H1 (cell line): ENCODE measurements around the gene ASMTL. TPM values are rescaled to one million over a fixed set of nuclear protein-coding genes. Genes with fewer than 3 reads are reported as not detected.

Experiments
- CTCF ChIA-PET: fragments of 300-600 bp; sonication (Branson Sonifier 250); formaldehyde crosslinking; loops from one replicate; lab custom pipeline; 2021; ENCODE audit not compliant: partially characterized antibody; lab: Charles Lee
- POLR2A ChIA-PET: fragments of 300-600 bp; sonication (Branson Sonifier 250); formaldehyde crosslinking; loops from one replicate; lab custom pipeline; 2021; ENCODE audit warnings: inconsistent platforms; ENCODE audit not compliant: partially characterized antibody; lab: Charles Lee
- DNase-seq, 2 experiments: peaks; one replicate each; pipeline versions ENCODE4 v3.0.0 to v3.0.0-alpha.2; 2010 to 2022; ENCODE audit warnings: low spot score in 2 of 2, low read depth in 1 of 2, mixed read lengths in 1 of 2
- FAIRE-seq: peaks from 2 replicates; lab custom pipeline; 2011; peaks lifted over from hg19 to GRCh38; lab: Jason Lieb, UNC
- H2AFZ ChIP-seq: 2 replicates; pipeline ENCODE4 v1.8.1; 2012; ENCODE audit warnings: low read length, inconsistent platforms
- H2AK5ac ChIP-seq: 2 replicates; pipeline ENCODE4 v1.6.1; 2013; ENCODE audit warnings: low read depth, low read length
- H2BK120ac ChIP-seq: replicated peaks from 2 replicates; pipeline ENCODE3; 2013; ENCODE audit warnings: low read depth, low read length, inconsistent platforms
- H2BK12ac ChIP-seq: 2 replicates; pipeline ENCODE4 v1.6.1; 2013; ENCODE audit warnings: low read depth, low read length
- H2BK15ac ChIP-seq: 2 replicates; pipeline ENCODE4 v1.6.1; 2013; ENCODE audit warnings: low read length
- H2BK20ac ChIP-seq: 2 replicates; pipeline ENCODE4 v1.6.1; 2013; ENCODE audit warnings: low read length
- H2BK5ac ChIP-seq: 2 replicates; pipeline ENCODE4 v1.6.1; 2013; ENCODE audit warnings: low read depth, low read length
- H3K14ac ChIP-seq: 2 replicates; pipeline ENCODE4 v1.6.1; 2013; ENCODE audit warnings: inconsistent platforms; ENCODE audit not compliant: insufficient read length
- H3K18ac ChIP-seq: 2 replicates; pipeline ENCODE4 v1.6.1; 2013; ENCODE audit warnings: low read length; ENCODE audit errors: extremely low read depth
- H3K23ac ChIP-seq: 2 replicates; pipeline ENCODE4 v1.6.1; 2013; ENCODE audit warnings: inconsistent platforms; ENCODE audit not compliant: insufficient read length
- H3K23me2 ChIP-seq: 2 replicates; pipeline ENCODE4 v1.6.1; 2013; ENCODE audit warnings: low read depth, low read length
- H3K27ac ChIP-seq: 2 replicates; pipeline ENCODE4 v1.6.1; 2011; ENCODE audit warnings: low read depth, low read length, inconsistent platforms
- H3K27me3 ChIP-seq, 4 experiments: replicated peaks in 1 of 4; 1 replicate in 1 of 4; 2 replicates in 3 of 4; pipeline versions ENCODE4 v1.6.1 to v1.8.1; 2011 to 2013; ENCODE audit warnings: low read length in 3 of 4, mild to moderate bottlenecking in 3 of 4, inconsistent platforms in 2 of 4, mixed read lengths in 2 of 4, moderate library complexity in 1 of 4; ENCODE audit not compliant: control insufficient read depth in 3 of 4, insufficient read depth in 3 of 4; ENCODE audit errors: extremely low read depth in 1 of 4
- H3K36me3 ChIP-seq, 4 experiments: 2 replicates each; pipeline versions ENCODE4 v1.6.1 to v1.8.1; 2011 to 2013; ENCODE audit warnings: mild to moderate bottlenecking in 4 of 4, low read length in 3 of 4, moderate library complexity in 2 of 4, control low read depth in 1 of 4, inconsistent platforms in 1 of 4; ENCODE audit not compliant: insufficient read depth in 4 of 4, control insufficient read depth in 2 of 4
- H3K4ac ChIP-seq: replicated peaks from 2 replicates; pipeline ENCODE3; 2013; ENCODE audit warnings: low read length, low read depth, mixed read lengths, inconsistent platforms; ENCODE audit not compliant: insufficient read length
- H3K4me1 ChIP-seq, 4 experiments: replicated peaks in 1 of 4; 1 replicate in 1 of 4; 2 replicates in 3 of 4; pipeline versions ENCODE4 v1.6.1 to v1.8.1; 2011 to 2013; ENCODE audit warnings: low read length in 3 of 4, inconsistent platforms in 2 of 4, mixed read lengths in 1 of 4; ENCODE audit not compliant: insufficient read depth in 4 of 4, control insufficient read depth in 3 of 4
- H3K4me2 ChIP-seq, 2 experiments: 2 replicates each; pipeline versions ENCODE4 v1.6.1 to v1.8.1; 2011 to 2013; ENCODE audit warnings: low read depth in 2 of 2, low read length in 2 of 2, control low read depth in 1 of 2, inconsistent platforms in 1 of 2, mild to moderate bottlenecking in 1 of 2; ENCODE audit not compliant: insufficient read depth in 1 of 2
- H3K4me3 ChIP-seq, 4 experiments: fragments of 200-600, 300-600 bp in 1 of 4; sonication (generic), shearing (Covaris generic), sonication (Bioruptor Twin) in 1 of 4; 2 replicates each; pipeline versions ENCODE4 v1.5.1 to v1.8.1; 2011 to 2016; ENCODE audit warnings: low read length in 4 of 4, low read depth in 3 of 4, control low read depth in 2 of 4, inconsistent platforms in 2 of 4, mild to moderate bottlenecking in 2 of 4, mixed read lengths in 1 of 4, moderate library complexity in 1 of 4; ENCODE audit not compliant: insufficient read depth in 2 of 4; ENCODE audit errors: extremely low read depth in 1 of 4
- H3K56ac ChIP-seq: replicated peaks from 2 replicates; pipeline ENCODE3; 2013; ENCODE audit warnings: low read depth, mild to moderate bottlenecking, mixed read lengths, low read length, inconsistent platforms; ENCODE audit not compliant: insufficient read length
- H3K79me1 ChIP-seq: 2 replicates; pipeline ENCODE4 v1.6.1; 2013; ENCODE audit warnings: low read depth, low read length, control low read depth
- H3K79me2 ChIP-seq, 2 experiments: 2 replicates each; pipeline versions ENCODE4 v1.6.1 to v1.8.1; 2012 to 2013; ENCODE audit warnings: low read length in 2 of 2, mild to moderate bottlenecking in 2 of 2, inconsistent platforms in 1 of 2; ENCODE audit not compliant: insufficient read depth in 2 of 2, control insufficient read depth in 1 of 2
- H3K9ac ChIP-seq, 4 experiments: replicated peaks in 1 of 4; 1 replicate in 1 of 4; 2 replicates in 3 of 4; pipeline versions ENCODE4 v1.6.1 to v1.8.1; 2011 to 2013; ENCODE audit warnings: low read depth in 3 of 4, low read length in 3 of 4, control low read depth in 2 of 4, mild to moderate bottlenecking in 2 of 4, moderate library complexity in 2 of 4, inconsistent platforms in 1 of 4; ENCODE audit errors: extremely low read depth in 1 of 4
- H3K9me3 ChIP-seq, 2 experiments: 2 replicates each; pipeline versions ENCODE4 v1.6.1 to v1.8.1; 2012 to 2013; ENCODE audit warnings: mild to moderate bottlenecking in 2 of 2, moderate library complexity in 2 of 2, control low read depth in 1 of 2, inconsistent platforms in 1 of 2, low read depth in 1 of 2, low read length in 1 of 2, mixed read lengths in 1 of 2; ENCODE audit not compliant: insufficient read depth in 2 of 2
- H4K20me1 ChIP-seq, 2 experiments: replicated peaks in 1 of 2; 2 replicates each; pipeline versions ENCODE3 to v1.8.1; 2011 to 2013; ENCODE audit warnings: inconsistent platforms in 2 of 2, low read length in 2 of 2, mild to moderate bottlenecking in 1 of 2; ENCODE audit not compliant: insufficient read depth in 2 of 2, control insufficient read depth in 1 of 2
- H4K5ac ChIP-seq: 2 replicates; pipeline ENCODE4 v1.6.1; 2013; ENCODE audit warnings: low read length, low read depth, mixed read lengths, inconsistent platforms; ENCODE audit not compliant: insufficient read length
- H4K8ac ChIP-seq: 2 replicates; pipeline ENCODE4 v1.8.0; 2013; ENCODE audit warnings: mild to moderate bottlenecking, moderate library complexity, low read length, inconsistent platforms; ENCODE audit not compliant: insufficient read depth; ENCODE audit errors: extremely low read depth
- H4K91ac ChIP-seq: replicated peaks from 2 replicates; pipeline ENCODE3; 2013; ENCODE audit warnings: low read length, mixed read lengths, inconsistent platforms; ENCODE audit not compliant: insufficient read length
- POLR2A ChIP-seq, 2 experiments: IDR thresholded peaks; 1 replicate in 1 of 2; 2 replicates in 1 of 2; pipeline ENCODE4 v1.6.1; 2011; ENCODE audit warnings: low read depth in 2 of 2, low read length in 2 of 2, mild to moderate bottlenecking in 2 of 2; ENCODE audit errors: control extremely low read depth in 1 of 2
- SP2 ChIP-seq: IDR thresholded peaks from 2 replicates; pipeline ENCODE4 v1.6.1; 2012; ENCODE audit warnings: mild to moderate bottlenecking, low read length, inconsistent platforms
- WGBS, 2 experiments: shearing (Covaris generic) in 1 of 2; methylation state at CpG; one replicate each; pipeline versions ENCODE4 v1.1.6 to v1.1.7; 2013 to 2015; ENCODE audit warnings: low lambda C conversion rate in 2 of 2, mixed read lengths in 2 of 2, inconsistent platforms in 1 of 2, low coverage in 1 of 2, missing lambda C conversion rate in 1 of 2; ENCODE audit not compliant: insufficient replicate concordance in 2 of 2, insufficient coverage in 1 of 2, insufficient read length in 1 of 2; ENCODE audit errors: extremely low coverage in 1 of 2, missing lambda C conversion rate in 1 of 2; 5-methylcytosine and 5-hydroxymethylcytosine counted together
- polyA plus RNA-seq, 7 experiments: library from polyadenylated mRNA; depleted of rRNA in 3 of 7; stranded (reverse) in 5 of 7; unstranded in 2 of 7; fragments of >200 nt in 5 of 7; fragments of 200-250 nt in 2 of 7; gene quantifications; 1 replicate in 5 of 7; 2 replicates in 1 of 7; 4 replicates in 1 of 7; pipeline versions ENCODE4 v1.2.1 to v1.2.3, GENCODE V29; 2011 to 2013; ENCODE audit warnings: missing spikeins in 2 of 7, mixed read lengths in 2 of 7
- total RNA-seq: library from RNA; stranded (reverse); fragmentation: NEBNext Ultra II Directional; extraction: Animal tissue kit (Norgen Biotek cat#: 25700); gene quantifications from 2 replicates; pipeline ENCODE4 v1.2.1, GENCODE V29; 2021

The ASMTL gene
- total and polyA plus RNA-seq, 2 of the 8 experiments (the other 6 are each of a cell fraction or from before 2014, with no cell fraction given): 75.6 to 81.4 TPM

DNA sequence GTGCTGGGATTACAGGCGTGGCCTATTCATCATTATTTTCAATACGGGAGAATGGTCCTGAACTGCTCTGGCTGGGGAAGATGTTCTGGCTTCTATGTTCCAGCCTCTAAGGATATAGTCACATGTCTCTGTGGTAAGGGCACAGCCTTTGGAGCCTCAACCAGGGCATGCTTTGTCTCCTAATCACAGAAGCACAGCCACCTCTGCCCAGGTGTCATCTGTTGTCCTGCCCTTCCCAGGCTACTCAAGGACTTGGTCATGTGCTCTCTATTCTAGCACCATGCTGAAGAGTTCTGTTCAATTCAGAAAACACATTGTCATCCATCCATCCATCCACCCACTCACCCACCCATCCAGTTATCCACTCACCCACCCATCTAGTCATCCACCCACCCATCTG is 29.5 kb downstream of the ASMTL start:
- Histone ChIP-seq H3K18ac (no peak overlapping the region), H3K4me2 (no peak overlapping the region), H2AFZ (no peak overlapping the region), H3K9ac (no peak overlapping the region), H3K4me3 (no peak overlapping the region), H3K9me3 (peaks cover 0 to 10% of the 10 kb centered on the region in 2 experiments; a peak in 1 of 4 replicates), H3K79me1 (no peaks in the 10 kb centered on the region), H3K56ac (no peak overlapping the region), H3K23me2 (peaks cover 12% of the 10 kb centered on the region; the same call in 1 of the 2 replicates), H2BK12ac (no peak overlapping the region), H2BK5ac (no peak overlapping the region), H3K23ac (no peak overlapping the region), H4K8ac (no peak overlapping the region), H3K4me1 (no peaks in the 10 kb centered on the region), H2BK20ac (no peak overlapping the region), H3K14ac (no peak overlapping the region), H3K4ac (no peak overlapping the region), H3K79me2 (no peaks in the 10 kb centered on the region), H3K36me3 (peaks cover 31 to 79% (median 67%) of the 10 kb centered on the region in 4 experiments), H2AK5ac (no peak overlapping the region), H4K20me1 (peaks cover 0 to 15% of the 10 kb centered on the region in 2 experiments), H2BK120ac (no peak overlapping the region), H4K5ac (no peak overlapping the region), H2BK15ac (no peak overlapping the region), H3K27me3 (no peaks in the 10 kb centered on the region), H3K27ac (no peak overlapping the region), H4K91ac (no peak overlapping the region)
- no peak for FAIRE-seq
- CTCF ChIA-PET: no interaction called here
- TF ChIP-seq SP2: no peak
- 0 out of 3 replicates have a peak, but pooled peaks of 1 of the 2 experiments have one; percentile 34 for TF ChIP-seq POLR2A (IDR thresholded peaks at IDR 0.05; ENCODE audit: control extremely low read depth in 1 of 2, low read depth in 2 of 2, low read length in 2 of 2)
- POLR2A ChIA-PET: no interaction called here
- 86% methylated on average over 2 of the region's 2 CpGs; no CpG with 5 or more reads in 1 of the 2 experiments for WGBS, 2 experiments
- no peak for DNase-seq
